HG02938 (cell line): ENCODE results near the gene IFT81.
A peak's percentile ranks its signal among the peaks of the same experiment; 100 is the strongest.

ENCODE experiments used
- ATAC-seq: cut with Tn5 transposase; IDR thresholded peaks from one replicate; pipeline ENCODE4 v1.9.1; 2021; ENCODE audit warnings: mild to moderate bottlenecking, moderate library complexity; ENCODE audit not compliant: unreplicated experiment

The IFT81 gene

GRCh38 chr12:110156766-110157165 lies 32.6 kb downstream of the IFT81 start:
- no peak for ATAC-seq

- ATAC-seq = no peak
These were observed 33.4 kb downstream of the IFT81 start for GRCh38 chr12:110157539-110157938.

GRCh38 chr12:110159671-110160245 lies 35.6 kb downstream of the IFT81 start:
- no peak for ATAC-seq

- peak; percentile 72 for ATAC-seq
These were observed 41.5 kb downstream of the IFT81 start for GRCh38 chr12:110165540-110166159.

GRCh38 chr12:110168732-110169455 lies 44.7 kb downstream of the IFT81 start:
- no peak for ATAC-seq

- no peak for ATAC-seq
These were observed 46.5 kb downstream of the IFT81 start for GRCh38 chr12:110170535-110171185.

- ATAC-seq = no peak
These were observed 47.0 kb downstream of the IFT81 start for GRCh38 chr12:110171186-110171538.

- no peak for ATAC-seq
These were observed 47.5 kb downstream of the IFT81 start for GRCh38 chr12:110171636-110172035.

- ATAC-seq = no peak
These were observed 50.3 kb downstream of the IFT81 start for GRCh38 chr12:110174373-110174996.

GRCh38 chr12:110175201-110175600 lies 51.0 kb downstream of the IFT81 start:
- ATAC-seq = no peak

GRCh38 chr12:110176745-110177144 lies 52.6 kb downstream of the IFT81 start:
- no peak for ATAC-seq

- no peak for ATAC-seq
These were observed 55.1 kb downstream of the IFT81 start for GRCh38 chr12:110179291-110179690.

GRCh38 chr12:110180591-110181005 lies 56.4 kb downstream of the IFT81 start:
- no peak for ATAC-seq

GRCh38 chr12:110182281-110182680 lies 58.1 kb downstream of the IFT81 start:
- no peak for ATAC-seq

GRCh38 chr12:110183386-110183785 lies 59.2 kb downstream of the IFT81 start:
- no peak for ATAC-seq

- ATAC-seq = no peak
These were observed 61.5 kb downstream of the IFT81 start for GRCh38 chr12:110185626-110186025.

- no peak for ATAC-seq
These were observed 61.9 kb downstream of the IFT81 start for GRCh38 chr12:110186059-110186458.

GRCh38 chr12:110193196-110193595 lies 69.0 kb downstream of the IFT81 start:
- no peak for ATAC-seq

- no peak for ATAC-seq
These were observed 72.8 kb downstream of the IFT81 start for GRCh38 chr12:110197003-110197402.

GRCh38 chr12:110198386-110198785 lies 74.2 kb downstream of the IFT81 start:
- ATAC-seq = no peak

GRCh38 chr12:110199339-110200123 lies 75.4 kb downstream of the IFT81 start:
- ATAC-seq = no peak
